Measurements from ENCODE around the gene TTBK1. TPM values are rescaled to one million over a fixed set of nuclear protein-coding genes. Genes with fewer than 3 reads are reported as not detected.

Gene TTBK1
- total RNA-seq, 1 experiment from 2014 or later = 0.61 TPM

DNA sequence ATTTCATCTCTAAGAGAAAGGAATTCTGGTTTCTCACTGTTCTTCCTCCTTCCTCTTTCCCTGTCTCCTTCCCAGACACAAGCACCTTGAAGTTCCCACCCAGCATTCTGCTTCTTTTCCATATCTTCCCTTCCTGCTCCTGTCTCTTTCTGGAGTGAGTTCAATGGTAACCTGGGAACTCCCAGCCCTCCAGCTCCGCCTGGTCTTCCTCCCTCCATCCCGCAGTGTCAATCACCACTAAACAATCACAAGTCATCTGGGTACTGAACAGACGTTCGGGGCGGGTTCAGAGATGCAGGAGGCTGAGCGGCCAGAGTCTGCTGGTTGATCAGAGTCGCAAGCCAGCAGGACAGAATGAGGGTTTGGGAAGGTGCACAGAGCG is 7.7 kb downstream of the TTBK1 start:
- H3K27me3 Mint-ChIP-seq (ENCODE audit: insufficient read depth, unreplicated experiment) = peaks cover 5% of the 10 kb centered on the region

DNA sequence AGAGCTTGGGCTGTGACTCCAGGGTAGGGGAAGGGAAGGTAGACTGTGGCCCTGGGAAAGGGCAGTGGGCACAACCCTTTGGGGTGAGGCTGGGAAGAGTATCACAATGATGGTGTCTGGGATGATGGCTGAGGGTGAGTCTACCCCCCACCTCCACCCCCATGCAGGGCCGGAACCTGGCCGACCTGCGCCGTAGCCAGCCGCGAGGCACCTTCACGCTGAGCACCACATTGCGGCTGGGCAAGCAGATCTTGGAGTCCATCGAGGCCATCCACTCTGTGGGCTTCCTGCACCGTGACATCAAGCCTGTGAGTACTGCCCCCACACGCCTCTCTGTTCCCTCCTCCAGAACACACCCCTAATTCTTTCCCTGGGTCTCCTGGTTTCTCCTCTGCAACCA is 10.1 kb downstream of the TTBK1 start:
- intact Hi-C loops (cut with micrococcal nuclease; ENCODE audit: unreplicated experiment) = no loop called here
- H3K27ac Mint-ChIP-seq (ENCODE audit: unreplicated experiment) = no peak overlapping the region
- H3K36me3 Mint-ChIP-seq (ENCODE audit: insufficient read depth, unreplicated experiment) = no peaks in the 10 kb centered on the region
- H3K4me3 Mint-ChIP-seq (ENCODE audit: unreplicated experiment) = no peak overlapping the region
- Histone ChIP-seq H3K4me3 (ENCODE audit: low read depth, low read length) (no peak overlapping the region), H3K36me3 (ENCODE audit: control insufficient read depth, insufficient read depth, low read length) (no peaks in the 10 kb centered on the region), H3K4me1 (no peaks in the 10 kb centered on the region), H3K27me3 (replicated peaks; ENCODE audit: control insufficient read depth, insufficient read depth, low read length) (no peaks in the 10 kb centered on the region), H3K9me3 (no peaks in the 10 kb centered on the region)
- no TSS peak for BruUV-seq (replicated peaks)
- TF ChIP-seq, protein P1, sequence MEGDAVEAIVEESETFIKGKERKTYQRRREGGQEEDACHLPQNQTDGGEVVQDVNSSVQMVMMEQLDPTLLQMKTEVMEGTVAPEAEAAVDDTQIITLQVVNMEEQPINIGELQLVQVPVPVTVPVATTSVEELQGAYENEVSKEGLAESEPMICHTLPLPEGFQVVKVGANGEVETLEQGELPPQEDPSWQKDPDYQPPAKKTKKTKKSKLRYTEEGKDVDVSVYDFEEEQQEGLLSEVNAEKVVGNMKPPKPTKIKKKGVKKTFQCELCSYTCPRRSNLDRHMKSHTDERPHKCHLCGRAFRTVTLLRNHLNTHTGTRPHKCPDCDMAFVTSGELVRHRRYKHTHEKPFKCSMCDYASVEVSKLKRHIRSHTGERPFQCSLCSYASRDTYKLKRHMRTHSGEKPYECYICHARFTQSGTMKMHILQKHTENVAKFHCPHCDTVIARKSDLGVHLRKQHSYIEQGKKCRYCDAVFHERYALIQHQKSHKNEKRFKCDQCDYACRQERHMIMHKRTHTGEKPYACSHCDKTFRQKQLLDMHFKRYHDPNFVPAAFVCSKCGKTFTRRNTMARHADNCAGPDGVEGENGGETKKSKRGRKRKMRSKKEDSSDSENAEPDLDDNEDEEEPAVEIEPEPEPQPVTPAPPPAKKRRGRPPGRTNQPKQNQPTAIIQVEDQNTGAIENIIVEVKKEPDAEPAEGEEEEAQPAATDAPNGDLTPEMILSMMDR (IDR thresholded peaks at IDR 0.05; ENCODE audit: insufficient read depth in 1 of 2, low read depth in 1 of 2, low read length in 1 of 2, severe bottlenecking in 1 of 2, unreplicated experiment in 1 of 2) = no peak
- CTCF ChIA-PET = interaction anchor here (1.1 kb wide), 1 partner anchor 9 kb away, joined by 3 read pairs; no protein-coding TSS in a partner anchor
- H3K9me3 Mint-ChIP-seq (ENCODE audit: unreplicated experiment) = no peaks in the 10 kb centered on the region
- H3K27me3 Mint-ChIP-seq (ENCODE audit: insufficient read depth, unreplicated experiment) = peaks cover 5% of the 10 kb centered on the region
- DNase-seq = no peak
- POLR2A ChIA-PET = no interaction called here
- H3K4me1 Mint-ChIP-seq (ENCODE audit: low read depth, unreplicated experiment) = peaks cover 7% of the 10 kb centered on the region

More for the DNA sequence above, 7.7 kb downstream of the TTBK1 start:
- Mint-ChIP-seq H3K27ac (ENCODE audit: unreplicated experiment) (no peak overlapping the region), H3K4me1 (ENCODE audit: low read depth, unreplicated experiment) (peaks cover 7% of the 10 kb centered on the region), H3K9me3 (ENCODE audit: unreplicated experiment) (no peaks in the 10 kb centered on the region), H3K4me3 (ENCODE audit: unreplicated experiment) (no peak overlapping the region), H3K36me3 (ENCODE audit: insufficient read depth, unreplicated experiment) (no peaks in the 10 kb centered on the region)
- POLR2A ChIA-PET = no interaction called here
- Histone ChIP-seq H3K4me3 (ENCODE audit: low read depth, low read length) (no peak overlapping the region), H3K9me3 (no peaks in the 10 kb centered on the region), H3K4me1 (peaks cover 9% of the 10 kb centered on the region; the same call in 1 of the 2 replicates), H3K27me3 (replicated peaks; ENCODE audit: control insufficient read depth, insufficient read depth, low read length) (no peaks in the 10 kb centered on the region), H3K36me3 (ENCODE audit: control insufficient read depth, insufficient read depth, low read length) (no peaks in the 10 kb centered on the region)
- intact Hi-C loops (cut with micrococcal nuclease; ENCODE audit: unreplicated experiment) = no loop called here
- DNase-seq = no peak
- no TSS peak for BruUV-seq (replicated peaks)
- CTCF ChIA-PET = interaction anchor here (0.8 kb wide), 1 partner anchor 13 kb away, joined by 3 read pairs; no protein-coding TSS in a partner anchor
- TF ChIP-seq, protein P1 (IDR thresholded peaks at IDR 0.05; ENCODE audit: insufficient read depth in 1 of 2, low read depth in 1 of 2, low read length in 1 of 2, severe bottlenecking in 1 of 2, unreplicated experiment in 1 of 2) = no peak

DNA sequence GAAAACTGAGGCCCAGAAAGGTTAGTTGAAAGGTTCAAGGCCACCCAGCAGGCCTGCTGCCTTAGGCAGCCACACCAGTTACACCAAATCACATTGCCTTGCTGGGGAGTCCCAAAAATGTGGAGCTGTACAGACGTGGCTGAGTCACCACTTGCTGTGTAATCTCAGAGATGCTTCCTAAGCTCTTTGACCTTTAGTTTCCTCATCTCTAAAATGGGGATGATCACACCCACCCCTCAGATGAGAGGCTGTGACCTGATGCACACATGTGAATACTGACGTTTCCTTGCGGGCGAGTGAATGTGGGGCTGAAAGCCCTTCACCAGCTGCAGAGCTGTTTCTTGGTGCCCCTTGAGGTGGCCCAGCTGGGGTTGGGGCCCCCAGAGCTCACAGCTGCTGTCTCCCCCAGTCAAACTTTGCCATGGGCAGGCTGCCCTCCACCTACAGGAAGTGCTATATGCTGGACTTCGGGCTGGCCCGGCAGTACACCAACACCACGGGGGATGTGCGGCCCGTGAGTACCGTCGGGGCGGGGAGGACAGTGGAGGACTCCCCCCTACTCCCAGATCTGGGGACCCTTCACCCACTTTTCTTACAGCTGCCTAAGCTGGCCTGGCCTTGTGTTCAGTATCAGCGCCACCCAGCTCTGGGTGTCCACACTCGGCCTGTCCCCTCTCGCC is 11.0 kb downstream of the TTBK1 start:
- CTCF ChIA-PET = interaction anchor here (1.1 kb wide), 1 partner anchor 10 kb away, joined by 3 read pairs; no protein-coding TSS in a partner anchor
- no TSS peak for BruUV-seq (replicated peaks)

More for the DNA sequence above, 11.0 kb downstream of the TTBK1 start:
- Mint-ChIP-seq H3K4me1 (ENCODE audit: low read depth, unreplicated experiment) (peaks cover 7% of the 10 kb centered on the region), H3K4me3 (ENCODE audit: unreplicated experiment) (no peak overlapping the region), H3K27ac (ENCODE audit: unreplicated experiment) (no peak overlapping the region), H3K9me3 (ENCODE audit: unreplicated experiment) (no peaks in the 10 kb centered on the region), H3K27me3 (ENCODE audit: insufficient read depth, unreplicated experiment) (peaks cover 5% of the 10 kb centered on the region), H3K36me3 (ENCODE audit: insufficient read depth, unreplicated experiment) (no peaks in the 10 kb centered on the region)
- Histone ChIP-seq H3K27me3 (replicated peaks; ENCODE audit: control insufficient read depth, insufficient read depth, low read length) (no peaks in the 10 kb centered on the region), H3K36me3 (ENCODE audit: control insufficient read depth, insufficient read depth, low read length) (no peaks in the 10 kb centered on the region), H3K4me3 (ENCODE audit: low read depth, low read length) (no peak overlapping the region), H3K9me3 (no peaks in the 10 kb centered on the region), H3K4me1 (no peaks in the 10 kb centered on the region)
- TF ChIP-seq, protein P1 (IDR thresholded peaks at IDR 0.05; ENCODE audit: insufficient read depth in 1 of 2, low read depth in 1 of 2, low read length in 1 of 2, severe bottlenecking in 1 of 2, unreplicated experiment in 1 of 2) = no peak
- intact Hi-C loops (cut with micrococcal nuclease; ENCODE audit: unreplicated experiment) = no loop called here
- DNase-seq = no peak
- POLR2A ChIA-PET = no interaction called here

Data from Caco-2 (cell line).